Measurements from ENCODE around the gene ZNF730. TPM values are rescaled to one million over a fixed set of nuclear protein-coding genes. Genes with fewer than 3 reads are reported as not detected.

Gene ZNF730
- polyA plus RNA-seq (16.7 and 21.3 TPM in 2 replicates), polyA minus RNA-seq (44.1 and 61.1 TPM in 2 replicates)

- Histone ChIP-seq H2AFZ (ENCODE audit: low read depth, low read length) (peak within 1 kb of the TSS; percentile 25), H3K9ac (ENCODE audit: low read length) (peak within 1 kb of the TSS; percentile 72), H3K9me2 (ENCODE audit: insufficient read depth, low read length) (no peaks in the 10 kb centered on the region), H3K9me3 (ENCODE audit: low read length) (peaks cover 3% of the 10 kb centered on the region), H4K20me1 (ENCODE audit: insufficient read depth) (no peaks in the 10 kb centered on the region), H3K36me3 (ENCODE audit: insufficient read depth, low read length) (no peaks in the 10 kb centered on the region), H3K27ac (ENCODE audit: low read length) (peak within 1 kb of the TSS; percentile 80), H3F3A (ENCODE audit: insufficient read depth, low read length, poor library complexity, severe bottlenecking) (no peaks in the 10 kb centered on the region), H3K79me2 (replicated peaks; ENCODE audit: insufficient read depth, low read length) (peaks cover 24% of the 10 kb centered on the region), H3K4me3 (ENCODE audit: low read length) (peak within 1 kb of the TSS; percentile 74), H3K27me3 (ENCODE audit: insufficient read depth, low read depth, low read length) (no peaks in the 10 kb centered on the region), H3K4me2 (ENCODE audit: low read length) (peak within 1 kb of the TSS; percentile 81)
- TF ChIP-seq RAD21 (conservative IDR thresholded peaks at IDR 0.05), result no peak
- TF ChIP-seq EZH2 (IDR thresholded peaks at IDR 0.05; ENCODE audit: borderline replicate concordance, insufficient read depth, low read length, poor library complexity, severe bottlenecking), result no peak
- TF ChIP-seq TAF1 (IDR thresholded peaks at IDR 0.05; ENCODE audit: low read depth), result peak; percentile 66
- TF ChIP-seq SMC3 (conservative IDR thresholded peaks at IDR 0.05; ENCODE audit: poor library complexity), result no peak
- TF ChIP-seq CTCF (IDR thresholded peaks at IDR 0.05; ENCODE audit: poor library complexity, severe bottlenecking), result no peak
- TF ChIP-seq EP300 (conservative IDR thresholded peaks at IDR 0.05; ENCODE audit: poor library complexity, severe bottlenecking), result no peak
- TF ChIP-seq REST (IDR thresholded peaks at IDR 0.05; ENCODE audit: borderline replicate concordance), result peak; percentile 47
- TF ChIP-seq MXI1 (conservative IDR thresholded peaks at IDR 0.05; ENCODE audit: poor library complexity, severe bottlenecking), result peak; percentile 90
- peak; percentile 70 for TF ChIP-seq POLR2AphosphoS5 (IDR thresholded peaks at IDR 0.05)
Observed at GRCh38 chr19:23116802-23117571, at the start of gene ZNF730. TSS of gene ZNF730 (plus strand) at chr19:23117025. CDS start at chr19:23117174, 149 bp downstream.

GRCh38 chr19:23070353-23071146 lies 46.3 kb upstream of the ZNF730 start:
- peaks cover 18% of the 10 kb centered on the region for H3K9me3 ChIP-seq (ENCODE audit: low read length)
- no peak overlapping the region for H2AFZ ChIP-seq (ENCODE audit: low read depth, low read length)
- TF ChIP-seq EZH2 (IDR thresholded peaks at IDR 0.05; ENCODE audit: borderline replicate concordance, insufficient read depth, low read length, poor library complexity, severe bottlenecking), result no peak
- no peak for TF ChIP-seq REST (IDR thresholded peaks at IDR 0.05; ENCODE audit: borderline replicate concordance)
- no peak for TF ChIP-seq EP300 (conservative IDR thresholded peaks at IDR 0.05; ENCODE audit: poor library complexity, severe bottlenecking)
- no peak for TF ChIP-seq MXI1 (conservative IDR thresholded peaks at IDR 0.05; ENCODE audit: poor library complexity, severe bottlenecking)
- no peak for TF ChIP-seq SMC3 (conservative IDR thresholded peaks at IDR 0.05; ENCODE audit: poor library complexity)
- TF ChIP-seq CTCF (IDR thresholded peaks at IDR 0.05; ENCODE audit: poor library complexity, severe bottlenecking), result no peak
- TF ChIP-seq POLR2AphosphoS5 (IDR thresholded peaks at IDR 0.05), result no peak
- TF ChIP-seq RAD21 (conservative IDR thresholded peaks at IDR 0.05), result no peak
- TF ChIP-seq TAF1 (IDR thresholded peaks at IDR 0.05; ENCODE audit: low read depth), result no peak
- H3K9ac ChIP-seq (ENCODE audit: low read length), result no peak overlapping the region
- no peak overlapping the region for H3K27ac ChIP-seq (ENCODE audit: low read length)
- no peak overlapping the region for H3K4me2 ChIP-seq (ENCODE audit: low read length)
- no peak overlapping the region for H3K4me3 ChIP-seq (ENCODE audit: low read length)
- H3K27me3 ChIP-seq (ENCODE audit: insufficient read depth, low read depth, low read length), result no peaks in the 10 kb centered on the region
- H3K9me2 ChIP-seq (ENCODE audit: insufficient read depth, low read length), result no peaks in the 10 kb centered on the region
- H4K20me1 ChIP-seq (ENCODE audit: insufficient read depth), result no peaks in the 10 kb centered on the region
- H3K36me3 ChIP-seq (ENCODE audit: insufficient read depth, low read length), result no peaks in the 10 kb centered on the region
- no peaks in the 10 kb centered on the region for H3F3A ChIP-seq (ENCODE audit: insufficient read depth, low read length, poor library complexity, severe bottlenecking)
- H3K79me2 ChIP-seq (replicated peaks; ENCODE audit: insufficient read depth, low read length), result peaks cover 2% of the 10 kb centered on the region

All from neural cell (in vitro differentiated cells).